Neural progenitor cell (in vitro differentiated cells): ENCODE results near the gene MYD88.

ENCODE experiments used
- CTCF ChIP-seq: fragments of 200-600 bp; sonication (generic); IDR thresholded peaks from 2 replicates; pipeline ENCODE4 v1.5.1; 2017; ENCODE audit warnings: antibody characterized with exemption, mild to moderate bottlenecking
- EZH2 ChIP-seq: fragments of 200-600 bp; sonication (generic); IDR thresholded peaks from 2 replicates; pipeline ENCODE4 v1.6.1; 2017; ENCODE audit warnings: antibody characterized with exemption, mild to moderate bottlenecking, moderate library complexity
- EZH2phosphoT487 ChIP-seq: fragments of 200-600 bp; sonication (generic); IDR thresholded peaks from 2 replicates; pipeline ENCODE4 v1.6.1; 2017; ENCODE audit warnings: antibody characterized with exemption

GRCh38 chr3:38121451-38121831, 17.0 kb upstream of the MYD88 start:
- TF ChIP-seq CTCF (no peak), EZH2 (no peak), EZH2phosphoT487 (no peak)
